Left lung (tissue), 10 donors: Measurements from ENCODE around the gene ADO. TPM values are rescaled to one million over a fixed set of nuclear protein-coding genes. Genes with fewer than 3 reads are reported as not detected.

Experiments used
- ATAC-seq: fragments of 200-7000 bp; cut with Tn5 transposase; one replicate; pipeline ENCODE4 v1.9.1; 2020; ENCODE audit warnings: moderate library complexity
- DNase-seq, 4 donors: peaks; one replicate each; pipeline ENCODE4 v3.0.0-alpha.2; 2013 to 2020
- H3K27ac ChIP-seq, 2 donors: fragments of 200-600 bp; sonication (generic) in 1 of 2; one replicate each; pipeline versions ENCODE4 v1.5.0 to v1.8.0; 2020 to 2021
- H3K27me3 ChIP-seq, 2 donors: fragments of 200-600 bp; sonication (generic) in 1 of 2; one replicate each; pipeline versions ENCODE4 v1.5.0 to v1.8.0; 2020 to 2021
- H3K36me3 ChIP-seq, 2 donors: fragments of 200-600 bp; sonication (generic) in 1 of 2; one replicate each; pipeline versions ENCODE4 v1.5.0 to v1.8.0; 2020 to 2021
- H3K4me1 ChIP-seq, 2 donors: fragments of 200-600 bp; one replicate each; pipeline ENCODE4 v1.8.0; 2021
- H3K4me3 ChIP-seq, 2 donors: fragments of 200-600 bp; sonication (generic) in 1 of 2; one replicate each; pipeline versions ENCODE4 v1.5.0 to v1.8.0; 2020 to 2021; ENCODE audit warnings: mild to moderate bottlenecking in 1 of 2
- H3K9me3 ChIP-seq, 2 donors: fragments of 200-600 bp; sonication (generic) in 1 of 2; one replicate each; pipeline versions ENCODE4 v1.5.0 to v1.8.0; 2020 to 2021
- CTCF ChIP-seq, 2 donors: fragments of 200-600 bp; sonication (generic) in 1 of 2; IDR thresholded peaks; one replicate each; pipeline versions ENCODE4 v1.5.0 to v1.8.0; 2021; ENCODE audit warnings: antibody characterized with exemption in 2 of 2
- intact Hi-C, 2 donors: fragments of 100-400 bp; cut with DNase I; formaldehyde crosslinking; loops; one replicate each; pipeline versions ENCODE4 v1.11.2 to v1.14.2; 2022
- polyA plus RNA-seq, 6 donors: library from polyadenylated mRNA; unstranded; fragments of 120-200 nt; gene quantifications; one replicate each; pipeline ENCODE4 v1.2.1, GENCODE V29; 2013; ENCODE audit not compliant: insufficient read length in 6 of 6
- total RNA-seq, 2 donors: library from RNA; stranded (reverse); fragmentation: NEBNext Ultra II Directional; extraction: Animal tissue kit (Norgen Biotek cat#: 25700); gene quantifications; one replicate each; pipeline ENCODE4 v1.2.1, GENCODE V29; 2021
- donor health status: DM: no; HTN: yes; CAD: no.
- donor health status: DM: no; HTN: no; CAD: no.

The ADO gene
- total and polyA plus RNA-seq, 8 donors = 17.0 to 24.1 (median 20.0) TPM

GRCh38 chr10:62816331-62817120, 12.0 kb downstream of the ADO start, which contains the start of gene EGR2:
Gene EGR2, minus strand, starts transcription at chr10:62816366. Its CDS starts 337 bp downstream, at chr10:62816029.
- H3K27ac ChIP-seq = peak within 1 kb of the TSS; percentile 83 to 88
- DNase-seq = peak; percentile 93 to 96 (median 95)
- TF ChIP-seq CTCF (IDR thresholded peaks at IDR 0.05) = no peak
- intact Hi-C loops = loop anchor here in 1 of 2 donors (10.0 kb wide), 1 partner anchor 222 kb away; no protein-coding TSS in a partner anchor
- peak within 1 kb of the TSS; percentile 53 to 61 for H3K4me3 ChIP-seq
- H3K27me3 ChIP-seq = peaks cover 34 to 70% of the 10 kb centered on the region in 2 donors
- no peaks in the 10 kb centered on the region for H3K9me3 ChIP-seq
- ATAC-seq = peak; percentile 85
- H3K4me1 ChIP-seq = peaks cover 18 to 44% of the 10 kb centered on the region in 2 donors
- H3K36me3 ChIP-seq = peaks cover 0 to 12% of the 10 kb centered on the region in 2 donors

GRCh38 chr10:62817121-62817765, 12.7 kb downstream of the ADO start:
- TF ChIP-seq CTCF (IDR thresholded peaks at IDR 0.05) = no peak
- peaks cover 34 to 76% of the 10 kb centered on the region in 2 donors for H3K27me3 ChIP-seq
- peaks cover 0 to 12% of the 10 kb centered on the region in 2 donors for H3K36me3 ChIP-seq
- H3K4me1 ChIP-seq = peaks cover 18 to 44% of the 10 kb centered on the region in 2 donors
- peak overlapping the region; percentile 53 to 61 for H3K4me3 ChIP-seq
- peak; percentile 42 for ATAC-seq
- peak in 3 of 4 donors; percentile 64 to 90 (median 65) for DNase-seq
- peak overlapping the region; percentile 83 to 88 for H3K27ac ChIP-seq
- H3K9me3 ChIP-seq = no peaks in the 10 kb centered on the region
- intact Hi-C loops = loop anchor here in 1 of 2 donors (10.0 kb wide), 1 partner anchor 222 kb away; no protein-coding TSS in a partner anchor

- intact Hi-C loops = loop anchor here in 1 of 2 donors (10.0 kb wide), 1 partner anchor 223 kb away; no protein-coding TSS in a partner anchor
- Histone ChIP-seq H3K27me3 (peaks cover 34 to 79% of the 10 kb centered on the region in 2 donors), H3K4me1 (peaks cover 18 to 44% of the 10 kb centered on the region in 2 donors), H3K9me3 (no peaks in the 10 kb centered on the region), H3K27ac (peak overlapping the region; percentile 83 to 88), H3K36me3 (peaks cover 0 to 8% of the 10 kb centered on the region in 2 donors), H3K4me3 (peak overlapping the region; percentile 53 to 61)
- TF ChIP-seq CTCF (IDR thresholded peaks at IDR 0.05) = peak; percentile 88 to 91
- DNase-seq (peak in 3 of 4 donors; percentile 75 to 96 (median 82)), ATAC-seq (peak; percentile 83)
These were observed 13.4 kb downstream of the ADO start for GRCh38 chr10:62817766-62818425.

GRCh38 chr10:62818426-62819011, 14.0 kb downstream of the ADO start:
- no peak for TF ChIP-seq CTCF (IDR thresholded peaks at IDR 0.05)
- Histone ChIP-seq H3K27me3 (peaks cover 34 to 72% of the 10 kb centered on the region in 2 donors), H3K27ac (no peak overlapping the region), H3K36me3 (peaks cover 0 to 2% of the 10 kb centered on the region in 2 donors), H3K4me3 (peak overlapping the region; percentile 53 to 61), H3K4me1 (peaks cover 18 to 44% of the 10 kb centered on the region in 2 donors), H3K9me3 (no peaks in the 10 kb centered on the region)
- intact Hi-C loops = loop anchor here in 1 of 2 donors (10.0 kb wide), 1 partner anchor 224 kb away; no protein-coding TSS in a partner anchor
- ATAC-seq (no peak), DNase-seq (peak in 3 of 4 donors; percentile 25 to 89 (median 59))
